CD4-positive, alpha-beta memory T cell (primary cell): ENCODE data around the gene AMN1. TPM values are rescaled to one million over a fixed set of nuclear protein-coding genes. Genes with fewer than 3 reads are reported as not detected.
"Not testable (repeated sequence)": the region's sequence is repeated elsewhere in the genome, so short reads cannot be mapped to it uniquely, and the experiment has no call there.

ENCODE experiments used
- CTCF ChIA-PET: fragments of 350-600 bp; sonication (Branson Sonifier 250); formaldehyde crosslinking; loops from one replicate; lab custom pipeline; 2021; ENCODE audit warnings: inconsistent platforms; ENCODE audit not compliant: partially characterized antibody; lab: Charles Lee
- POLR2A ChIA-PET: fragments of 350-600 bp; sonication (Branson Sonifier 250); formaldehyde crosslinking; loops from one replicate; lab custom pipeline; 2021; ENCODE audit not compliant: partially characterized antibody; lab: Charles Lee
- DNase-seq, 5 donors: peaks; one replicate each; pipeline versions ENCODE4 v3.0.0 to v3.0.0-alpha.2; 2020 to 2022; ENCODE audit warnings: mixed read lengths in 1 of 5
- H3K27ac ChIP-seq: one replicate; pipeline ENCODE4 v1.7.0; 2013; ENCODE audit warnings: low read depth, low read length
- H3K27me3 ChIP-seq: 2 replicates; pipeline ENCODE4 v1.7.0; 2013; ENCODE audit warnings: mild to moderate bottlenecking, low read length, moderate library complexity; ENCODE audit not compliant: insufficient read depth
- H3K36me3 ChIP-seq: 2 replicates; pipeline ENCODE4 v1.7.0; 2013; ENCODE audit warnings: mild to moderate bottlenecking, low read length, moderate library complexity; ENCODE audit not compliant: insufficient read depth
- H3K4me1 ChIP-seq: 2 replicates; pipeline ENCODE4 v1.7.0; 2013; ENCODE audit warnings: mild to moderate bottlenecking, low read length, moderate library complexity; ENCODE audit not compliant: insufficient read depth
- H3K4me3 ChIP-seq, 2 donors: one replicate each; pipeline ENCODE4 v1.7.0; 2013; ENCODE audit warnings: low read length in 2 of 2, mild to moderate bottlenecking in 1 of 2
- H3K9me3 ChIP-seq, 2 donors: one replicate each; pipeline ENCODE4 v1.7.0; 2013; ENCODE audit warnings: low read length in 2 of 2, control low read depth in 1 of 2; ENCODE audit not compliant: control insufficient read depth in 1 of 2
- H3K27ac Mint-ChIP-seq, 7 donors: one replicate each; pipeline ENCODE4 v1.8.0; 2020 to 2021; ENCODE audit warnings: mixed read lengths in 7 of 7, mild to moderate bottlenecking in 6 of 7, inconsistent platforms in 3 of 7, moderate library complexity in 3 of 7
- H3K27me3 Mint-ChIP-seq, 2 donors: one replicate each; pipeline ENCODE4 v1.8.0; 2020 to 2021; ENCODE audit warnings: mixed read lengths in 2 of 2
- H3K36me3 Mint-ChIP-seq, 2 donors: one replicate each; pipeline ENCODE4 v1.8.0; 2020 to 2021; ENCODE audit warnings: mixed read lengths in 2 of 2, inconsistent platforms in 1 of 2, mild to moderate bottlenecking in 1 of 2
- H3K4me1 Mint-ChIP-seq, 4 donors: one replicate each; pipeline ENCODE4 v1.8.0; 2020 to 2021; ENCODE audit warnings: mixed read lengths in 4 of 4, mild to moderate bottlenecking in 1 of 4
- H3K4me3 Mint-ChIP-seq, 8 donors: one replicate each; pipeline ENCODE4 v1.8.0; 2020 to 2021; ENCODE audit warnings: mixed read lengths in 8 of 8, mild to moderate bottlenecking in 7 of 8, moderate library complexity in 6 of 8, inconsistent platforms in 3 of 8
- H3K9me3 Mint-ChIP-seq, 8 donors: one replicate each; pipeline ENCODE4 v1.8.0; 2020 to 2021; ENCODE audit warnings: mixed read lengths in 8 of 8, mild to moderate bottlenecking in 5 of 8, inconsistent platforms in 3 of 8, moderate library complexity in 1 of 8
- intact Hi-C: fragments of 100-400 bp; cut with micrococcal nuclease; formaldehyde crosslinking; loops from one replicate; pipeline ENCODE4 v1.15.1; 2023
- polyA plus RNA-seq, 2 donors: library from polyadenylated mRNA; unstranded; fragments of 300-500 nt; fragmentation: Illumina TruSeq; gene quantifications; one replicate each; pipeline ENCODE4 v1.2.3, GENCODE V29; 2021
- total RNA-seq, 2 experiments: library from RNA; stranded (reverse); gene quantifications; one replicate each; pipeline ENCODE4 v1.2.3, GENCODE V29; 2021

Gene AMN1
- total and polyA plus RNA-seq, 4 experiments from 2014 or later, result 9.6 to 18.4 (median 14.9) TPM

DNA sequence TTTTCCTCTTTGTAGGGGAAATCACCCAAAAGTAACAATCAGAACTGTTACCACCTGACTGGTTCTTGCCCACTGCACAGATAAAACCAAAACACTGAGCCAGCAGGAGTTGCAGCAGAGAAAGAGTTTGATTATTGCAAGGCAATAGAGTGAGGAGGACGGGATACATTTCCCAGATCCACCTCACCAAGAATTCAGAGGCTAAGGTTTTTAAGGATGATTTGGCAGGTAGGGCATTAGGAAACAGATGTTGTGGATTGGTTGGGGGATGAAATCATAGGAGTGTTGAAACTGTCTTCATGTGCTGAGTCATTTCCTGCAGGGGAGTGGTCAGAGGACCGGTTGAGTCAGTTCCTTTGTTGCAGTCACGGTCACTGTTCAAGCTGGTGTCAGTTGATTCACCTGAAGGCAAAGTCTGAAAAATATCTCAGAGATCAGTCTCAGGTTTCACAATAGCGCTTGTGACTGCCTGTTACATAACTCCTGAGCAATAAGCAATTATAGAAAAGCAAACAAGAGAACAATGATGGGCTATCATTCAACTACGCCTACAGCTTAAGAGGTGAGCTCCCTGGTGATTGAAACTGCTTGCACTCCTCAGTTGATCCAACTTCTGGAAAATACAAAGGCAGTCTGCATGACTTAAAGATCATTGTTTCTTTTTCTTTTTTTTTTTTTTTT is 20.3 kb upstream of the AMN1 start:
- peak in 4 of 5 donors; percentile 18 to 81 (median 33) for DNase-seq
- Mint-ChIP-seq H3K9me3 (peaks cover 0 to 7% (median 0%) of the 10 kb centered on the region in 8 donors), H3K36me3 (peaks cover 0 to 2% of the 10 kb centered on the region in 2 donors), H3K4me1 (peaks cover 32 to 60% (median 48%) of the 10 kb centered on the region in 4 donors), H3K4me3 (peak overlapping the region; percentile 39 to 81 (median 76)), H3K27me3 (no peaks in the 10 kb centered on the region), H3K27ac (peak overlapping the region in 6 of 7 donors; percentile 4 to 90 (median 85))
- intact Hi-C loops, result loop anchor here (1.0 kb wide), 1 partner anchor 21 kb away; no protein-coding TSS in a partner anchor
- no peaks in the 10 kb centered on the region for H3K9me3 ChIP-seq
- ChIA-PET CTCF (interaction anchor here (0.5 to 1.2 kb wide), 5 partner anchors 9 to 347 kb away, joined by 3 read pairs; no protein-coding TSS in a partner anchor), POLR2A (interaction anchor here (0.6 to 3.2 kb wide), 9 partner anchors 15 to 171 kb away, joined by 3 to 15 read pairs (median 3); partner anchors contain the start of gene AMN1)
- no peaks in the 10 kb centered on the region for H3K27me3 ChIP-seq
- H3K4me1 ChIP-seq, result peaks cover 33% of the 10 kb centered on the region
- H3K4me3 ChIP-seq, result no peak overlapping the region
- no peaks in the 10 kb centered on the region for H3K36me3 ChIP-seq
- no peak overlapping the region for H3K27ac ChIP-seq

DNA sequence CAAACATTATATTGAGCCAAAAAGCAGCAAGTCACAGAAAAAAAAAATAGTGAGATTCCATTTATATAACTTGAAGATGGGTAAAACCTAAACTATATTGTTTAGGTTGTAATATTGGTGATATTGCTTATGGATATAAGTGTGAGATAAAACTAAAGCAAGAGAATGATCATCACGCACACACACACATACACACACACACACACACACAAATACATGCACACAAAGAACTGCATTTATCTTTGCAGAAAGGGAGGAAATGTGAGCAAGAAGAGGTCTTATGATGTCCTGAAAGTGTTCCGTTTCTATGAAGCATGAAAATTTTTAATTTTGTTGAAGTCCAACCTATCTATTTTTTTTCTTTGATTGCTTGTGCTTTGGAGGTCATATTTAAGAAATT is 16.4 kb upstream of the AMN1 start:
- H3K36me3 Mint-ChIP-seq, result peaks cover 0 to 2% of the 10 kb centered on the region in 2 donors
- no peak overlapping the region for H3K4me3 Mint-ChIP-seq
- H3K9me3 Mint-ChIP-seq, result peaks cover 0 to 7% (median 0%) of the 10 kb centered on the region in 8 donors
- H3K27ac Mint-ChIP-seq, result no peak overlapping the region
- Histone ChIP-seq H3K27me3 (no peaks in the 10 kb centered on the region), H3K4me1 (peaks cover 49% of the 10 kb centered on the region), H3K36me3 (no peaks in the 10 kb centered on the region), H3K4me3 (no peak overlapping the region), H3K9me3 (no peaks in the 10 kb centered on the region), H3K27ac (no peak overlapping the region)
- CTCF ChIA-PET, result no interaction called here
- H3K27me3 Mint-ChIP-seq, result no peaks in the 10 kb centered on the region
- H3K4me1 Mint-ChIP-seq, result peaks cover 42 to 70% (median 57%) of the 10 kb centered on the region in 4 donors
- intact Hi-C loops, result no loop called here
- no peak for DNase-seq
- POLR2A ChIA-PET, result no interaction called here

DNA sequence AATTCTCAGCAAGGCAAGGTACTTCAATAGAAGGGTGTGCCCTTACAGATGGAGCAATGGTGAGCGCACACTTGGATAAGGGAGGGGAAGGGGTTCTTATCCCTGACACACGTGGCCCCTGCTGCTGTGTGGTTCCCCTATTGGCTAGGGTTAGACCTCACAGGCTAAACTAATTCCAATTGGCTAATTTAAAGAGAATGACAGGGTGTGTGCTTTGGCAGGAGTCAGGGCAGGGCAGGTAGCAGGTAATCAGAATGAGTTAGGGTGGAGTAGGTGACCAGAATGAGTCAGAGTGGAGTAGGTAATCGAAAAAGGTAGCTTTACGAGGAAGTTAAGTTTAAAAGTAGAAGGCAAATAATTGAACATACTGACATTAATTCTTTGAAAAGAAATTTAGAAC is 15.5 kb upstream of the AMN1 start:
- H3K27me3 Mint-ChIP-seq, H3K27me3 ChIP-seq, H3K36me3 ChIP-seq, DNase-seq, H3K9me3 Mint-ChIP-seq, intact Hi-C loops, H3K9me3 ChIP-seq, H3K27ac Mint-ChIP-seq, CTCF ChIA-PET, POLR2A ChIA-PET, H3K4me3 ChIP-seq, H3K36me3 Mint-ChIP-seq, H3K27ac ChIP-seq: not testable (repeated sequence)
- peaks cover 42% of the 10 kb centered on the region for H3K4me1 ChIP-seq
- peak overlapping the region in 1 of 8 donors; percentile 66 for H3K4me3 Mint-ChIP-seq
- peaks cover 38 to 69% (median 56%) of the 10 kb centered on the region in 4 donors for H3K4me1 Mint-ChIP-seq

DNA sequence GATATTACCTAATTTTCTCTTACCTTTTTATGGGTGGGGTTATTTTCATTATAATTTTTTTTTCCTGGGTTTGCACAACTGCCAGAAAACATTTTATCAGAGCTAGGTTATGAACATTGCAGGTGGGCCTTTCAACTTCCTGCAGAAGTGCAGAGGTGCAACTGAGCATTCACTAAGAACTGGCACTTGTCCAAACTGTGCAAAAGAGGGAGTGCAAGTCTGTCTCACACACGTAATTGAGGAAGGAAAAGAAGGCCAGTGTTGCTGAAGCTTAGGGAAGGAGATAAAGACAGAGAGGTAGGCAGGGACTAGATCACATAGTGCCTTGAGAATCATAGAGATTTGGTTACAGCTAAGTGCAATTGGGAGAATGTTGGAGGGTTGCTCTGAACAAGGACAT is 14.1 kb upstream of the AMN1 start:
- peak in 1 of 5 donors; percentile 25 for DNase-seq
- H3K27ac Mint-ChIP-seq, result peak overlapping the region in 6 of 7 donors; percentile 6 to 92 (median 55)
- peaks cover 0 to 2% (median 0%) of the 10 kb centered on the region in 8 donors for H3K9me3 Mint-ChIP-seq
- Histone ChIP-seq H3K27ac (no peak overlapping the region), H3K9me3 (no peaks in the 10 kb centered on the region), H3K4me1 (peaks cover 36% of the 10 kb centered on the region), H3K36me3 (no peaks in the 10 kb centered on the region), H3K4me3 (no peak overlapping the region), H3K27me3 (no peaks in the 10 kb centered on the region)
- CTCF ChIA-PET, result interaction anchor here (1.5 kb wide), 1 partner anchor 317 kb away, joined by 3 read pairs; no protein-coding TSS in a partner anchor
- intact Hi-C loops, result no loop called here
- peaks cover 32 to 72% (median 55%) of the 10 kb centered on the region in 4 donors for H3K4me1 Mint-ChIP-seq
- H3K27me3 Mint-ChIP-seq, result no peaks in the 10 kb centered on the region
- H3K4me3 Mint-ChIP-seq, result peak overlapping the region in 4 of 8 donors; percentile 0 to 68 (median 42)
- POLR2A ChIA-PET, result interaction anchor here (0.6 to 1.4 kb wide), 5 partner anchors 9 to 153 kb away, joined by 3 to 10 read pairs (median 5); partner anchors contain the start of gene AMN1
- H3K36me3 Mint-ChIP-seq, result no peaks in the 10 kb centered on the region

DNA sequence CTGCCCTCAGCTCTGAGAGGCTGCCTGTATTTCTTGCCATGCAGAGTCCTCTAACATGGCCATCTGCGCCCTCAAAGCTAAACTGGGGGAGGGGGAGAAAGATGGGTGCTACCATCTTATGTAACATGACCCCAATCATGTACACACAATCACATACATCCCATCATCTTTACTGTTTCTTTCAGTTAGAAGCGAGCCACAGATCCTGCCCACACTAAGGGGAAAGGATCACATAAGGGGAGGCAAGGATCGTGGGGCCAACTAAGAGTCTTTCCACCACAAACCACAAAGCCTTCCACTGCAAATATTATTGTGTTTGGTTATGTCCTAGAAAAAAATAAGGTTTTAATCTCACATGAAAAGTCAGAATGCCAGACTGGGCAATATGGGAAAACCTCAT is 11.8 kb upstream of the AMN1 start:
- H3K27me3 Mint-ChIP-seq, result no peaks in the 10 kb centered on the region
- ChIA-PET POLR2A (interaction anchor here (1.5 kb wide), 1 partner anchor 12 kb away, joined by 12 read pairs; the partner anchor contains the start of gene AMN1), CTCF (no interaction called here)
- H3K27ac Mint-ChIP-seq, result peak overlapping the region in 2 of 7 donors; percentile 41 to 50
- H3K9me3 ChIP-seq, result no peaks in the 10 kb centered on the region
- H3K4me1 Mint-ChIP-seq, result peaks cover 36 to 77% (median 56%) of the 10 kb centered on the region in 4 donors
- no peak overlapping the region for H3K4me3 ChIP-seq
- H3K36me3 ChIP-seq, result no peaks in the 10 kb centered on the region
- no peaks in the 10 kb centered on the region for H3K9me3 Mint-ChIP-seq
- no peaks in the 10 kb centered on the region for H3K27me3 ChIP-seq
- H3K4me1 ChIP-seq, result peaks cover 56% of the 10 kb centered on the region
- intact Hi-C loops, result no loop called here
- H3K36me3 Mint-ChIP-seq, result no peaks in the 10 kb centered on the region
- H3K4me3 Mint-ChIP-seq, result peak overlapping the region in 1 of 8 donors; percentile 32
- no peak for DNase-seq
- no peak overlapping the region for H3K27ac ChIP-seq

DNA sequence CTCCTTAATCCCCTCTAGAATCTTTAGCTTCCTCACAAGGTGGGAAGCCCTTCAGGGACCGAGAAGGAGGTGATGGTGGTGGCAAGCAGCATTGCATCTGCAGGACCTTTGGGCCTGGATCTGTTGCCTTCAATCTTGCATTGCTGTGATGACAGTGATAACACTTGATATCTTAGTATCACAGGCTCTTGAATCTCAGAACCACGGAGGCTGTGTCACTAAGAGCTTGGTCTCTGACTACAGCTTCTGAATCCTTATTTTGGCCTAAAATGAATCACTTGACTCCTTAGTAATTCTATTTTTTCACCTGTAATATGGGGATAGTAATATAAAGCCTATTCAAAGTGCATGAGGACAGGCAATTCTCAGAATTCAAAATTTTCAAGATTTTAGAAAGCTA is 8.9 kb upstream of the AMN1 start:
- Mint-ChIP-seq H3K27me3 (no peaks in the 10 kb centered on the region), H3K36me3 (peaks cover 0 to 5% of the 10 kb centered on the region in 2 donors), H3K9me3 (peaks cover 0 to 3% (median 0%) of the 10 kb centered on the region in 8 donors), H3K27ac (peak overlapping the region; percentile 68 to 98 (median 94)), H3K4me1 (peaks cover 42 to 81% (median 62%) of the 10 kb centered on the region in 4 donors), H3K4me3 (no peak overlapping the region)
- H3K36me3 ChIP-seq, result no peaks in the 10 kb centered on the region
- H3K9me3 ChIP-seq, result no peaks in the 10 kb centered on the region
- no peak overlapping the region for H3K27ac ChIP-seq
- POLR2A ChIA-PET, result interaction anchor here (2.1 kb wide), 1 partner anchor 9 kb away, joined by 13 read pairs; the partner anchor contains the start of gene AMN1
- H3K4me1 ChIP-seq, result peaks cover 66% of the 10 kb centered on the region
- no peak for DNase-seq
- H3K27me3 ChIP-seq, result no peaks in the 10 kb centered on the region
- no peak overlapping the region for H3K4me3 ChIP-seq
- intact Hi-C loops, result no loop called here
- CTCF ChIA-PET, result interaction anchor here (0.9 to 1.5 kb wide), 4 partner anchors 11 to 575 kb away, joined by 3 to 4 read pairs (median 3); no protein-coding TSS in a partner anchor

DNA sequence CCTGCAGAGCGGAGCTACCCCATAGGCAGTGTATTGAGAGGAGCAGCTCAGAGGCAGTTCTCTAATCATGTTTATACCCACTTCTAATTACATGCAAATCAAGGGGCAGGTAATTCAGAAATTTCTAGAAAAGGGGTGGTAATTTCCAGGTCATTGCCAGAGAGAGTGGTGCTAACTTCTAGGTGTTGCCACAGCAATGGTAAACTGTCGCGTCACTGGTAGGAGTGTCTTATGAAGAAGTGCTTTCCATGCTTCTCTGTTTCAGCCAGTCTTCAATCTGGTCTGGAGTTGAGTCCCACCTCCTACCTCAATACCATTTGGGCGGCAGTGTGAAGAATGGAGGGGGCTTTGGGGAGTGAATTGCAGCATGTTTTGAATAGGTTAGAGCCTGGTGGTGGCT is 8.5 kb upstream of the AMN1 start:
- no peaks in the 10 kb centered on the region for H3K27me3 ChIP-seq
- H3K9me3 ChIP-seq, result no peaks in the 10 kb centered on the region
- POLR2A ChIA-PET, result interaction anchor here (2.1 kb wide), 1 partner anchor 8 kb away, joined by 13 read pairs; the partner anchor contains the start of gene AMN1
- peaks cover 62% of the 10 kb centered on the region for H3K4me1 ChIP-seq
- intact Hi-C loops, result no loop called here
- H3K4me1 Mint-ChIP-seq, result peaks cover 40 to 78% (median 58%) of the 10 kb centered on the region in 4 donors
- peak overlapping the region in 1 of 8 donors; percentile 44 for H3K4me3 Mint-ChIP-seq
- H3K27ac ChIP-seq, result no peak overlapping the region
- peak overlapping the region; percentile 90 to 98 (median 94) for H3K27ac Mint-ChIP-seq
- CTCF ChIA-PET, result interaction anchor here (0.9 to 1.5 kb wide), 4 partner anchors 11 to 575 kb away, joined by 3 to 4 read pairs (median 3); no protein-coding TSS in a partner anchor
- H3K36me3 ChIP-seq, result no peaks in the 10 kb centered on the region
- H3K9me3 Mint-ChIP-seq, result peaks cover 0 to 4% (median 0%) of the 10 kb centered on the region in 8 donors
- no peak overlapping the region for H3K4me3 ChIP-seq
- no peaks in the 10 kb centered on the region for H3K27me3 Mint-ChIP-seq
- peaks cover 0 to 5% of the 10 kb centered on the region in 2 donors for H3K36me3 Mint-ChIP-seq
- no peak for DNase-seq
